ENCODE data around the gene NNMT. TPM values are rescaled to one million over a fixed set of nuclear protein-coding genes. Genes with fewer than 3 reads are reported as not detected.
A peak's percentile ranks its signal among the peaks of the same experiment; 100 is the strongest.

Gene NNMT
- total RNA-seq, 1 experiment from 2014 or later: 2.4 TPM

DNA sequence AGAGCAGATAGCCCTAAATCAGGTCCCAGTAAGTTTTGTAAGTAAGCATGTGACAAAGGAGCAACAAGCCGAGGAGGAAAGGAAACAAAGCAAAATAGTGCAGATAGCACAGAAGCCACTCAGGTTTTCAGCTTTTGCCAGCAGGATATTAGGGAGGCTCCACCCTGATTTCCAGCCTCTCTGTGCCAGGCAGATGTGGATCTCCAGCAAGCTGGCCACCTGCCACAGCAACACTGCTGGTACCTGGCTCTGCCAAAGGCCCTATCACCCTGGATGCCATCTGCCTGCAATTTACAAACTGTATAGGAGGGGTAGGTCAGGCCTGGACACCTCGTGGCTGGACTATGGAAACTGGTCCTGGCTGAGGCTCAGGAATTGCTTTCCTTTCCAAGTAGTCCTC, 12.2 kb upstream of the NNMT start:
- H3K27me3 ChIP-seq (replicated peaks; ENCODE audit: control insufficient read depth, insufficient read depth, low read length): no peaks in the 10 kb centered on the region
- peaks cover 17% of the 10 kb centered on the region for H3K4me1 Mint-ChIP-seq (ENCODE audit: low read depth, unreplicated experiment)
- CTCF ChIA-PET: interaction anchor here (0.6 to 1.0 kb wide), 2 partner anchors 17 to 56 kb away, joined by 3 read pairs; no protein-coding TSS in a partner anchor
- no peak overlapping the region for H3K4me3 Mint-ChIP-seq (ENCODE audit: unreplicated experiment)
- no peaks in the 10 kb centered on the region for H3K9me3 ChIP-seq
- no peak overlapping the region for H3K27ac Mint-ChIP-seq (ENCODE audit: unreplicated experiment)
- peaks cover 24% of the 10 kb centered on the region for H3K4me1 ChIP-seq
- no peak for DNase-seq
- POLR2A ChIA-PET: no interaction called here
- TF ChIP-seq, protein P1, sequence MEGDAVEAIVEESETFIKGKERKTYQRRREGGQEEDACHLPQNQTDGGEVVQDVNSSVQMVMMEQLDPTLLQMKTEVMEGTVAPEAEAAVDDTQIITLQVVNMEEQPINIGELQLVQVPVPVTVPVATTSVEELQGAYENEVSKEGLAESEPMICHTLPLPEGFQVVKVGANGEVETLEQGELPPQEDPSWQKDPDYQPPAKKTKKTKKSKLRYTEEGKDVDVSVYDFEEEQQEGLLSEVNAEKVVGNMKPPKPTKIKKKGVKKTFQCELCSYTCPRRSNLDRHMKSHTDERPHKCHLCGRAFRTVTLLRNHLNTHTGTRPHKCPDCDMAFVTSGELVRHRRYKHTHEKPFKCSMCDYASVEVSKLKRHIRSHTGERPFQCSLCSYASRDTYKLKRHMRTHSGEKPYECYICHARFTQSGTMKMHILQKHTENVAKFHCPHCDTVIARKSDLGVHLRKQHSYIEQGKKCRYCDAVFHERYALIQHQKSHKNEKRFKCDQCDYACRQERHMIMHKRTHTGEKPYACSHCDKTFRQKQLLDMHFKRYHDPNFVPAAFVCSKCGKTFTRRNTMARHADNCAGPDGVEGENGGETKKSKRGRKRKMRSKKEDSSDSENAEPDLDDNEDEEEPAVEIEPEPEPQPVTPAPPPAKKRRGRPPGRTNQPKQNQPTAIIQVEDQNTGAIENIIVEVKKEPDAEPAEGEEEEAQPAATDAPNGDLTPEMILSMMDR (IDR thresholded peaks at IDR 0.05; ENCODE audit: insufficient read depth in 1 of 2, low read depth in 1 of 2, low read length in 1 of 2, severe bottlenecking in 1 of 2, unreplicated experiment in 1 of 2): no peak
- H3K36me3 ChIP-seq (ENCODE audit: control insufficient read depth, insufficient read depth, low read length): no peaks in the 10 kb centered on the region
- no peak overlapping the region for H3K4me3 ChIP-seq (ENCODE audit: low read depth, low read length)
- H3K9me3 Mint-ChIP-seq (ENCODE audit: unreplicated experiment): no peaks in the 10 kb centered on the region
- no peaks in the 10 kb centered on the region for H3K27me3 Mint-ChIP-seq (ENCODE audit: insufficient read depth, unreplicated experiment)
- no peaks in the 10 kb centered on the region for H3K36me3 Mint-ChIP-seq (ENCODE audit: insufficient read depth, unreplicated experiment)
- intact Hi-C loops (cut with micrococcal nuclease; ENCODE audit: unreplicated experiment): loop anchor here (10.0 kb wide), 1 partner anchor 281 kb away; no protein-coding TSS in a partner anchor
- BruUV-seq (replicated peaks): no TSS peak

DNA sequence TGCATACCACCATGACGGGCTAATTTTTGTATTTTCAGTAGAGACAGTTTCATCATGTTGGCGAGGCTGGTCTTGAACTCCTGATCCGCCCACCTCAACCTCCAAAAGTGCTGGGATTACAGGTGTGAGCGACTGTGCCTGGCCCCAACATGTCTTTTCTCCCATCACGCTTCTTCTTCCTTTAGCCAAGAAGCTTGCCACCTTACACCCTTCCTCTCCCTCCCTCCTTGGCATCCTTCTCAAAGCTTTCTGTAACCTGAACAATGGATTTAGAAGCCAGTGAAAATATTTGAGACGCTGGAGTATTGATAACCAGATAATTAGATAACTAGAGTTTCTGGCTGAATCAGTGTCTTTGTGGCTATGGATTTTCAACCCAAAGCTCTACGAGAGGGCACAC, 11.3 kb upstream of the NNMT start:
- Mint-ChIP-seq H3K4me1 (ENCODE audit: low read depth, unreplicated experiment) (peaks cover 12% of the 10 kb centered on the region), H3K27me3 (ENCODE audit: insufficient read depth, unreplicated experiment) (no peaks in the 10 kb centered on the region), H3K4me3 (ENCODE audit: unreplicated experiment) (no peak overlapping the region), H3K27ac (ENCODE audit: unreplicated experiment) (no peak overlapping the region), H3K36me3 (ENCODE audit: insufficient read depth, unreplicated experiment) (no peaks in the 10 kb centered on the region), H3K9me3 (ENCODE audit: unreplicated experiment) (no peaks in the 10 kb centered on the region)
- no peak overlapping the region for H3K4me3 ChIP-seq (ENCODE audit: low read depth, low read length)
- ChIA-PET CTCF (interaction anchor here (0.5 kb wide), 1 partner anchor 268 kb away, joined by 3 read pairs; no protein-coding TSS in a partner anchor), POLR2A (no interaction called here)
- DNase-seq: no peak
- H3K27me3 ChIP-seq (replicated peaks; ENCODE audit: control insufficient read depth, insufficient read depth, low read length): no peaks in the 10 kb centered on the region
- intact Hi-C loops (cut with micrococcal nuclease; ENCODE audit: unreplicated experiment): loop anchor here (10.0 kb wide), 1 partner anchor 280 kb away; no protein-coding TSS in a partner anchor
- H3K9me3 ChIP-seq: no peaks in the 10 kb centered on the region
- TF ChIP-seq, protein P1 (IDR thresholded peaks at IDR 0.05; ENCODE audit: insufficient read depth in 1 of 2, low read depth in 1 of 2, low read length in 1 of 2, severe bottlenecking in 1 of 2, unreplicated experiment in 1 of 2): no peak
- BruUV-seq (replicated peaks): no TSS peak
- H3K4me1 ChIP-seq: peaks cover 24% of the 10 kb centered on the region
- H3K36me3 ChIP-seq (ENCODE audit: control insufficient read depth, insufficient read depth, low read length): no peaks in the 10 kb centered on the region

DNA sequence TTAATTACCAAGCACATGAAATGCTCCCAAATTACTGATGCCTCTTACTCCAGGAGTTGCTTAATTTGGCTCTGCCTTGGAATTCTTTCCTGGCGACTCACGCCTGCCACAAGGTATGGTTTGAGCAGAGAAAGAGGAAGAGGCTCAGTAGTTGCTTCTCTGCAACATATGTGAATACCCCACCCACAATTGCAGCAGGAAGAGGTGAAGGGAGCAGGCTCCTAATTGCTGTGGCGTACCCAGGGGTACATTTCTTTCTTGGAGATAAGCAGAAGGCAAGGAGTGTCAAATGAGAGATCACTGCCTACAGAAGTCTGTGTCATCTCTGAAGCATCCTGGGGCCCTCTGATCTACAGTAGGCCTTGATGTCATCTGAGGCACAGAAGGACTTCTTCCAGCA, 10.6 kb upstream of the NNMT start:
- H3K9me3 Mint-ChIP-seq (ENCODE audit: unreplicated experiment): no peaks in the 10 kb centered on the region
- peaks cover 15% of the 10 kb centered on the region for H3K4me1 Mint-ChIP-seq (ENCODE audit: low read depth, unreplicated experiment)
- no peaks in the 10 kb centered on the region for H3K36me3 Mint-ChIP-seq (ENCODE audit: insufficient read depth, unreplicated experiment)
- CTCF ChIA-PET: no interaction called here
- Histone ChIP-seq H3K27me3 (replicated peaks; ENCODE audit: control insufficient read depth, insufficient read depth, low read length) (no peaks in the 10 kb centered on the region), H3K9me3 (no peaks in the 10 kb centered on the region), H3K4me3 (ENCODE audit: low read depth, low read length) (no peak overlapping the region), H3K4me1 (peaks cover 24% of the 10 kb centered on the region), H3K36me3 (ENCODE audit: control insufficient read depth, insufficient read depth, low read length) (no peaks in the 10 kb centered on the region)
- POLR2A ChIA-PET: no interaction called here
- DNase-seq: peak in 1 of 2 experiments; percentile 49
- TF ChIP-seq, protein P1 (IDR thresholded peaks at IDR 0.05; ENCODE audit: insufficient read depth in 1 of 2, low read depth in 1 of 2, low read length in 1 of 2, severe bottlenecking in 1 of 2, unreplicated experiment in 1 of 2): no peak
- H3K4me3 Mint-ChIP-seq (ENCODE audit: unreplicated experiment): no peak overlapping the region
- no peaks in the 10 kb centered on the region for H3K27me3 Mint-ChIP-seq (ENCODE audit: insufficient read depth, unreplicated experiment)
- intact Hi-C loops (cut with micrococcal nuclease; ENCODE audit: unreplicated experiment): loop anchor here (10.0 kb wide), 1 partner anchor 279 kb away; no protein-coding TSS in a partner anchor
- no TSS peak for BruUV-seq (replicated peaks)
- no peak overlapping the region for H3K27ac Mint-ChIP-seq (ENCODE audit: unreplicated experiment)
